ENCODE results near the gene CDS1. TPM values are rescaled to one million over a fixed set of nuclear protein-coding genes. Genes with fewer than 3 reads are reported as not detected.

CDS1 gene
- total and polyA plus RNA-seq, 12 donors, result 0.28 to 1.2 (median 0.52) TPM

- DNase-seq, result no peak
- TF ChIP-seq, protein P1, sequence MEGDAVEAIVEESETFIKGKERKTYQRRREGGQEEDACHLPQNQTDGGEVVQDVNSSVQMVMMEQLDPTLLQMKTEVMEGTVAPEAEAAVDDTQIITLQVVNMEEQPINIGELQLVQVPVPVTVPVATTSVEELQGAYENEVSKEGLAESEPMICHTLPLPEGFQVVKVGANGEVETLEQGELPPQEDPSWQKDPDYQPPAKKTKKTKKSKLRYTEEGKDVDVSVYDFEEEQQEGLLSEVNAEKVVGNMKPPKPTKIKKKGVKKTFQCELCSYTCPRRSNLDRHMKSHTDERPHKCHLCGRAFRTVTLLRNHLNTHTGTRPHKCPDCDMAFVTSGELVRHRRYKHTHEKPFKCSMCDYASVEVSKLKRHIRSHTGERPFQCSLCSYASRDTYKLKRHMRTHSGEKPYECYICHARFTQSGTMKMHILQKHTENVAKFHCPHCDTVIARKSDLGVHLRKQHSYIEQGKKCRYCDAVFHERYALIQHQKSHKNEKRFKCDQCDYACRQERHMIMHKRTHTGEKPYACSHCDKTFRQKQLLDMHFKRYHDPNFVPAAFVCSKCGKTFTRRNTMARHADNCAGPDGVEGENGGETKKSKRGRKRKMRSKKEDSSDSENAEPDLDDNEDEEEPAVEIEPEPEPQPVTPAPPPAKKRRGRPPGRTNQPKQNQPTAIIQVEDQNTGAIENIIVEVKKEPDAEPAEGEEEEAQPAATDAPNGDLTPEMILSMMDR (IDR thresholded peaks at IDR 0.05), result no peak
- H3K27me3 ChIP-seq, result no peaks in the 10 kb centered on the region
- ATAC-seq, result no peak
- no peaks in the 10 kb centered on the region for H3K9me3 ChIP-seq
- peaks cover 0 to 23% (median 0%) of the 10 kb centered on the region in 9 donors for H3K4me1 ChIP-seq
- H3K4me3 ChIP-seq, result no peak overlapping the region
- no peak overlapping the region for H3K27ac ChIP-seq
- intact Hi-C loops (cut with DNase I), result no loop called here
- peaks cover 0 to 100% (median 38%) of the 10 kb centered on the region in 9 donors for H3K36me3 ChIP-seq
Measured at GRCh38 chr4:84689197-84689596, 106.3 kb downstream of the CDS1 start.

DNA sequence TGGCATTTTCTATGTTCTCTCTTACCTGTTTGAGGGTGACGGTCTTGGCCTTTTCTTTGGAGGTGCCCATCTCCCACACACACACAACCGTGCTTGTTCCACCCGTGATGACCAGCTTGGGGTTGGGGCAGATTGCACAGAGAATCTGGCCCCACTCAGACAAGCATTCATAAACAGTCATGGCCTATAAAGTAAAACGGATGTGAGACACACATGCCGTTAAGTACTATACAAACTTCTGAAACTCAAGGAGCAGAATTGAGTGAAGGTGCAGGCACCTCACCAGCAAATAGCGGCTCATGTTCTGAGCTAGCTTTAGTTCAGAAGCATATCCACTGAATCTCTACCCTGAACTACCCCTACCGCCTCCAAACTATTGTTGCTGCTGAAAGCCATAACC is 107.6 kb downstream of the CDS1 start:
- H3K36me3 ChIP-seq, result peaks cover 0 to 100% (median 47%) of the 10 kb centered on the region in 9 donors
- DNase-seq (no peak), ATAC-seq (no peak)
- 96 to 97% methylated on average over 7 of the region's 7 CpGs for WGBS, 2 donors
- TF ChIP-seq, protein P1 (IDR thresholded peaks at IDR 0.05), result no peak
- no peak overlapping the region for H3K4me3 ChIP-seq
- H3K9me3 ChIP-seq, result no peaks in the 10 kb centered on the region
- intact Hi-C loops (cut with DNase I), result no loop called here
- H3K27ac ChIP-seq, result no peak overlapping the region
- H3K4me1 ChIP-seq, result peaks cover 0 to 23% (median 0%) of the 10 kb centered on the region in 9 donors
- H3K27me3 ChIP-seq, result no peaks in the 10 kb centered on the region

GRCh38 chr4:84691170-84691691 is 108.3 kb downstream of the CDS1 start:
- ATAC-seq (peak in 3 of 8 donors; percentile 25 to 82 (median 61)), DNase-seq (no peak)
- no peaks in the 10 kb centered on the region for H3K9me3 ChIP-seq
- peak overlapping the region in 1 of 10 donors; percentile 19 for H3K27ac ChIP-seq
- TF ChIP-seq, protein P1 (IDR thresholded peaks at IDR 0.05), result no peak
- no peaks in the 10 kb centered on the region for H3K27me3 ChIP-seq
- H3K4me1 ChIP-seq, result peaks cover 0 to 23% (median 0%) of the 10 kb centered on the region in 9 donors
- H3K36me3 ChIP-seq, result peaks cover 0 to 100% (median 53%) of the 10 kb centered on the region in 9 donors
- intact Hi-C loops (cut with DNase I), result no loop called here
- WGBS, 2 donors, result 80 to 89% methylated on average over 1 of the region's 1 CpG
- no peak overlapping the region for H3K4me3 ChIP-seq

DNA sequence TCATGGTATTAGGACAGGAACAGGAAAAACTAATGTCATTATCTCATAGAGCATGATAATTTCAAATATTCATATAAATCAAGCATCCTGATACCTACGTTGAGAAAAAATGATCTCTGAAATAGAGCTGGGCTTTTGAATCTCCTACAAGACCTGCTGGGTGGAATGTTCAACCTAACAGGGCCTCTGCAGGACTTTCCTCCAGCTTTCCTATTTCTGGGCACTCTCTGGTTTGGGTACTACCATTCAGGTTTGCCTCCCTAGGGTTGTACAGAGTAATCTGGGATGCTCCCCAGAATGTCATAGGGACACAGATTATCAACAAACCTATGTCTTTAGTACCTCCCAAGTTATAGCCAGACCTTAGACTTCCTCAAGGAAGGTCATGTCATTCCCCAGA is 108.9 kb downstream of the CDS1 start:
- ATAC-seq (no peak), DNase-seq (no peak)
- Histone ChIP-seq H3K4me3 (no peak overlapping the region), H3K9me3 (no peaks in the 10 kb centered on the region), H3K4me1 (peaks cover 0 to 23% (median 0%) of the 10 kb centered on the region in 9 donors), H3K27ac (no peak overlapping the region), H3K36me3 (peaks cover 0 to 100% (median 53%) of the 10 kb centered on the region in 9 donors), H3K27me3 (no peaks in the 10 kb centered on the region)
- intact Hi-C loops (cut with DNase I), result no loop called here
- TF ChIP-seq, protein P1 (IDR thresholded peaks at IDR 0.05), result no peak
- whole genome bisulfite sequencing, 2 donors, result 96 to 97% methylated on average over 1 of the region's 1 CpG

All from heart right ventricle (tissue), 16 donors.